KBM-7 (cell line): ENCODE measurements around the gene CD226.
"Not testable (repeated sequence)": the region's sequence is repeated elsewhere in the genome, so short reads cannot be mapped to it uniquely, and the experiment has no call there.

Experiments used
- DNase-seq: peaks from one replicate; pipeline ENCODE4 v3.0.0-alpha.2; 2015
- in situ Hi-C: fragments of 300-500 bp; cut with MboI; formaldehyde crosslinking; loops from 2 replicates; pipeline ENCODE4 v1.14.3; 2020; ENCODE audit warnings: low sequenced_read_pairs, low pct_unique_long_range_greater_than_20kb, mixed read lengths

The CD226 gene

GRCh38 chr18:69882965-69883668, 64.6 kb downstream of the CD226 start:
- in situ Hi-C loops = no loop called here
- DNase-seq = no peak

- in situ Hi-C loops = no loop called here
- DNase-seq = no peak
These were observed 67.6 kb downstream of the CD226 start for GRCh38 chr18:69880083-69880482.

- DNase-seq, in situ Hi-C loops: not testable (repeated sequence)
These were observed 68.6 kb downstream of the CD226 start for GRCh38 chr18:69879051-69879450.

- no peak for DNase-seq
- in situ Hi-C loops = no loop called here
These were observed 69.3 kb downstream of the CD226 start for GRCh38 chr18:69878213-69878933.

GRCh38 chr18:69876490-69876889, 71.2 kb downstream of the CD226 start:
- DNase-seq = no peak
- in situ Hi-C loops = no loop called here

- in situ Hi-C loops = no loop called here
- no peak for DNase-seq
These were observed 73.6 kb downstream of the CD226 start for GRCh38 chr18:69874058-69874457.

GRCh38 chr18:69872661-69873060, 75.0 kb downstream of the CD226 start:
- in situ Hi-C loops = no loop called here

GRCh38 chr18:69871363-69871762, 76.3 kb downstream of the CD226 start:
- in situ Hi-C loops = no loop called here
- no peak for DNase-seq

More at GRCh38 chr18:69872661-69873060, 75.0 kb downstream of the CD226 start:
- no peak for DNase-seq

GRCh38 chr18:69870736-69871135, 76.9 kb downstream of the CD226 start:
- in situ Hi-C loops = no loop called here
- no peak for DNase-seq

- DNase-seq = peak; percentile 57
- in situ Hi-C loops = no loop called here
These were observed 81.5 kb downstream of the CD226 start for GRCh38 chr18:69866212-69866611.

- peak; percentile 61 for DNase-seq
- in situ Hi-C loops = no loop called here
These were observed 81.9 kb downstream of the CD226 start for GRCh38 chr18:69865776-69866175.

- in situ Hi-C loops, DNase-seq: not testable (repeated sequence)
These were observed 82.9 kb downstream of the CD226 start for GRCh38 chr18:69864802-69865201.

- no peak for DNase-seq
- in situ Hi-C loops = no loop called here
These were observed 88.8 kb downstream of the CD226 start for GRCh38 chr18:69858897-69859296.

- DNase-seq = no peak
- in situ Hi-C loops = no loop called here
These were observed 93.2 kb downstream of the CD226 start for GRCh38 chr18:69854455-69854854.

- DNase-seq = no peak
- in situ Hi-C loops = no loop called here
These were observed 94.6 kb downstream of the CD226 start for GRCh38 chr18:69853051-69853450.

GRCh38 chr18:69845593-69846506, 101.8 kb downstream of the CD226 start:
- peak; percentile 6 for DNase-seq
- in situ Hi-C loops = no loop called here

- in situ Hi-C loops = no loop called here
- DNase-seq = no peak
These were observed 103.0 kb downstream of the CD226 start for GRCh38 chr18:69844656-69845055.

- in situ Hi-C loops = no loop called here
- no peak for DNase-seq
These were observed 104.7 kb downstream of the CD226 start for GRCh38 chr18:69843015-69843414.

GRCh38 chr18:69841117-69841516, 106.6 kb downstream of the CD226 start:
- DNase-seq = no peak
- in situ Hi-C loops = no loop called here

GRCh38 chr18:69840445-69840844, 107.2 kb downstream of the CD226 start:
- no peak for DNase-seq
- in situ Hi-C loops = no loop called here
